NOMO-1 (cell line): Measurements from ENCODE around the gene TRAPPC5.
"Not testable (repeated sequence)": the region's sequence is repeated elsewhere in the genome, so short reads cannot be mapped to it uniquely, and the experiment has no call there.

Experiments used
- DNase-seq, 2 experiments: peaks; one replicate each; lab custom pipeline; 2025; ENCODE audit not compliant: unreplicated experiment in 2 of 2; lab: John Stamatoyannopoulos, UW

TRAPPC5 gene

DNA sequence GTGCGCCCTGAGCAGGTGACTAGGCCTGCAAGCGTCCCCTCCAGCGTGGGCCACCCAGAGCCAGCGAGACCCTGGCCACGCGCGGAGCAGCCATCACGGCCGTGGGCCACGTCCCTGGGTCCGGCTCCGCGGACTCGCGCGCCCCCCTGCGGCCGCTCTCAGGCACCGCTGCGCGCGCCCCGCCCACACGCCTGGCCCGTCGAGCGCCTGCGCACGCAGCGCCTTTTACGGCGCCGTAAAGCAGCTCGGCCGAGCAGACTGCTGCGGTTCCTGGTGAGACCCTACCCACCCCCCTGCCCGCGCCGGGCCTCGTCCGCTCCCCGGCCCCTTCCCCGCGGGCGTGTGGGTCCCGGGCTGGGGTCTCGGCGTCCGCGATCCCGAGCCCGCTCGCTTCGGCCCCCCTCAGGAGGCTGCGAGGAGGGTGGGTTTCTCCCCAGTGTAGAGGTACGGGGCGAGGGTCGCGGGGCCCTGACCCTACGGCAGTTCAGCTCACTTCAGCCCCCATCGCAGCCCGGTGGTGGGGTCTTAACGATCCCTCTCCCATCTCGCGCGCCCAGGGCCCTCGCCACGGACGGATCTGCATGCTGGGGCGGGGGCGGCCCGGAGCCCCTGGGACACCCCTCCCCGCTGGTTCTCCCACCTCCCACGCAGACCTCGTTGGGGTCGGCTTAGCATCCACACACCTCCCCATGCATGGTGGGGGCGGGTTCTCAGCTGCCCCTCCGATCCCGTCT lies at the start of gene TRAPPC5:
Gene TRAPPC5, plus strand, starts transcription at position 228 of the 734 bp plus-strand sequence. CDS start 1,421 bp downstream, outside the sequence.
- DNase-seq, result peak; percentile 72 to 88

DNA sequence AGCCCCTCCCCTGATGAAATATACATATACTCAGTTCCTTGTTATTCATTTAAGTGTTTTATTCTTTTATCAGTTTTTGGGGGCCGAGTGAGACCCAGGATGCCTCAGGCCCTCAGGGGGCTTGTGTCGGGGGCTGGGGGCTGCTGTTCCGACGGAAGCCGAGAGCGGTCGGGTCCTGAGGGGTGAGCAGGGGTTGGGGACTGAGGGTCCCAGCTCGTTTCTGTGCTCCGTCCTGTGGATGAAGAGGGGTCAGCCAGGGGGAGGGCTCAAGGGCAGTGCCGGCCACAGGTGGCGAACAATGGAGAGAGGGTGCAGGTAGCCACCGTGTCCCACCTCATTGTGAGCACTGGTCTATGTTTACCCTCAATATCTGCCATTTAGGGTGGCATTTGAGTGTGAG lies 49.1 kb upstream of the TRAPPC5 start:
- no peak for DNase-seq

DNA sequence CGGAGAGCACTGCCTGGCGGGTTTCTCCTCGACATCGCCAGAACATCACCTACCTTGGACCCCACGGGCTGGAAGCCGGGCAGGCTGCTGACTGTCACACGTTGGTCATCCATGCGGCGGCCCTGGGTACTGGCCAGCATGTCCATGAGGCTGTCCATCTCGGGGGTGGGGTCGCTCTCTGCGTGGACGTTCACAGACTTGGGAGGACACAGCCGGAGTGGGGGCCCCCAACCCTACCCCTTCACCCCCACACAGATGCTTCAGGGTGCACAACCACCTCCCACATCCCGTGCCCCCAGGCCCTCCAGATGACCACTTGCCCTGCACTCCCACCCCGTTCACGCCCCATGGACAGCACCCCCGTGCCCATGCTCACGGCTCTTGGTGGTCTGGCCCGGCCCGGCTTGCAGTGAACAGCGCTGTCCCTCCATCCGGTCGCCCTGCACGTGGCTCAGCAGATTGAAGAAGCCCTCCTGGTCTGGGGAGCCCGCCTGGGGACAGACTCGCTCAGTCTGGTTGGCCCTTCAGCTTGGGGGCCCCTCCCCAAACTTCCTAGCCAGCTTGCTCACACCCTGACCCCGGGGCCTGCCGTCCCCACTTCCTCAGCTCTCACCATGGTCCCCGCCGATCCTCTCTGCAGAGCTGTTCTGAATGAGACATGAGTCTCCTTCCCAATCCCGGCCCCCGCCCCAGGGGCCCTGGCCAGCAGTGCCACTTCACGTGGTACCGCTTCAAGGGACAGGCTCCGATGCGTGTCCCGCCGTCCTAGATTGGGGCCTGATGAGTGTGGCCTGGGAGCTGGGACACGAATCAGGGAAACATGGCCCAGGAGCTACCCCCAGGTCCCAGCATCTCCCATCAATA lies 48.1 kb upstream of the TRAPPC5 start:
- DNase-seq, result no peak

DNA sequence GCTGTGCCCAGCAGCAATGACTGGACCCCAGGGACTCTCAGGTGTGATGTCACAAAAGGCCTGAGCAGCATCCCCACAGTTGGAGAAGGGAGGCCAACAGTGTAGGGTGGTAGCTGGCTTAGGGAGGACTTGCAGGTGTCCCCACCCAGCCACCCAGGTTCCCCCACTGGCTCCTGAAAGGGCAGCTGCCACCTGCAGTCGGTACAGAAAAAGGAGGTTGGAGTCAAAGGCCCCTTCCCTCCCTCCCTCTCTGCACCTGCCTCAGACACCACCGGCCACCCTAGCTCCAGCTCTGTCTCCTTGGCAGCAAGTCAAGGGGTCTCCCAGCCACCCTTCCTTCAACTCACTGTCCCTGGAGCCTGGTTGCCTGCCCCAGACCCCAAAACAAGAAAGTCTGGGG lies 46.9 kb upstream of the TRAPPC5 start, which contains the start of gene PCP2:
Gene PCP2, minus strand, starts transcription at position 22 of the 400 bp plus-strand sequence. CDS start 262 bp downstream, outside the sequence.
- DNase-seq, result no peak

DNA sequence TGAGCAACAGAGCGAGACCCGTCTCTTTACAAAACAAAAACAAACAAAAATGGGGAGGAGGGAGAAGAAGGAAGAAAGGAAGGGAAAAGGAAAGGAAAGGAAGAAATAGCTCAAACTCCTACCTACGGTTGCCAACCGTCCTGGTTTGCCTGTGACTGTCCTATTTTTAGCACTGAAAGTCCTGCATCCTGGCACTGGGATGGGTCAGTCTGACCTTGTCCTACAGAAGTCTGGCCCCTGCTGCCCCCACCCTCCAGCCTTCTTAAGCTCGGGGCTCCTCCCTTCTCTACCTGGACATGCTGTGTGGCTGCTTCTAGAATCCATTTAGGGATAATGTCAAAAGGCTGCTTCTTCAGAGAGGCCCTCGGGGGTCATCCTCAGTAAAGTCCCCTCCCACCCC lies 45.0 kb upstream of the TRAPPC5 start:
- no peak for DNase-seq

DNA sequence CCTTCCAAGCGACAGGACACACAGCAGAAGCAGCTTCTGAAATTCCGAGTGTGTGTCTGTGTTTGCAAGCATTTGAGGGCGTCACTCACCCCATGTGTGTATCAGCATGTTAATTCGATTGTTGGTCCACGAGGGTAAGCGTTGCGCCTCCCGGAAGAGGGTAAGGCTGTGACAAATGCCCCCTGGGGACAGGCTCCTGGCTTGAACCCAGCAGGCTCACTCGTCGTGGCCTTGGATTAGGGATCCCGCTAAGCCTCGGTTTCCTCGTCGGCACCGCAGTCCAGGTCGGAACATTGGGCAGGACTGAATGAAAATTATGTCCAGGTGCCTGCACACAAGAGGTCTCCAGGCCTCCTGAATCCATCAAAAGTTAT lies 44.3 kb upstream of the TRAPPC5 start:
- peak in 1 of 2 experiments; percentile 40 for DNase-seq

DNA sequence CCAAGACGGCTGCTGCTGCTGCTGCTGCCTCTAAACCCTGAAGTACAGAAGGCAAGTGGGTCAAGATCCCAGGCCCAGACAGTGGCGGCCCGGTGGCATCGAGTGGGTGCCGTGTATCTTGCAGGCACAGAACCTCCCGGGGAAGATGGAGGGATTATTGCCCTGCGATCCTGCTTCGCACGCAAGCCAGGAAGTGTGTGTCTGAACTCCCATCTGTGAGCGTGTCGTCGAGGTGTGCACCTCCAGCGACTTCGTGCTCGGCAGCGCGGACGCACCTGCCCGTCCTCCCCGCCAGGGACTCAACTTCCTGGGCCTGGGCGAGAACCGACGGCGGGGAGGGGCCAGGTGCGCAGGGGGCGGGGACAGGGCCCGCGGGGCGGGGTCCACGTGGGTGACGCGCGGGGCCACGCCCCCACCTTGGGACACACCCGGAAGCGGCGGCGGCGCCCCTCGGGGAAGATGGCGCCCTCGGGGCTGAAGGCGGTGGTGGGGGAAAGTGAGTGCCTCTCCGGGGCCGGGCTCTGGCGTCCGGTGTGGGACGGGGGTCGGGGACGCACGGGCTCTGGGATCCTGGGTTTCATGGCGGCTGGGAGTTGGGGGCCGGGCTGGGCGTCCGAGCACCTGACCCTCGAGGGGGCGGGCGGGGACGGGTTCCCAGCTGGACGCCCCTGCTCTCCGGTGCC lies 43.8 kb upstream of the TRAPPC5 start, which contains the start of gene STXBP2:
Gene STXBP2, plus strand, starts transcription at position 420 of the 683 bp plus-strand sequence. Its CDS starts 40 bp downstream, at position 460.
- peak; percentile 52 to 81 for DNase-seq

DNA sequence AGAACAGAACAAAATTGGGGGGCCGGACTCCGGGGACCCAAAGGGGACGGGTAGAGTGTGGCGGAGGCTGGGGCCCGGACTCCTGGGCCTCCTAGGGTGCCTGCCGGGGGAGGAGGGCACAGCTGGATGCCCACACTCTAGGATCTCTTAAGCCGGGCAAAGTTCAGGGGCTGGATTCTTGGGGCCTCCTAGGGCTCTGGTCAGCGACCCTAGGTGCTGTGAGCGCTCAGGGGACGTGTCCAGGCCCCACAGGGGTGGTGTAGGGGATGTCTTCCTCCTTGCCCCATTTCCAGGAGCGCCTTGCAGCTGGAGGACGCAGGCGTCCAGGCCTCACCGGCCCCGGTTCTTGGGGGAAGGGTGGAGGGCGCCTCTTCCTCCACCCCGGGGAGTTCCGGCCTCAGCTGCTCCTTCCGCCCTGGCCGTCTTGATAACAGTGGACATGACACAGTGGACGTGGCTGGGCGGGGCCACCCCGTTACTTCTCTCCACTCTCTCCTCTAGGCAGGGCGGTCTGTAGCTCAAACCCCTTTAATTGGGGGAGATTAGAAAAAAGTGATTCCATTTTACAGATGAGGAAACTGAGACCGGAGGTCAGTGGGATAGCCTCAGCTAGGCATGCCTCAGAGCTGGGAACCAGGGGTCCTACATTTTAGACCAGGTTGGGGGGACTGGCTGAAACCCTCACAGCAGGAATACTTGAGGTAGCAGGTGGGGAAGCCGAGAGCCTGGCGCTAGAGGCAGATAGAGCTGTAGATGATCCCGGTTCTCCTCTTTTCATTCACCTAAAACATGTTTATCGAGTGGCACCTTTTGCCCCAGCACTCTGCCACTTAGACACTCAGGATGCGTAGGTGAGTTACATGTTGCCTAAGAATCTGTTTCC lies 43.0 kb upstream of the TRAPPC5 start:
- DNase-seq, result peak; percentile 19 to 26

DNA sequence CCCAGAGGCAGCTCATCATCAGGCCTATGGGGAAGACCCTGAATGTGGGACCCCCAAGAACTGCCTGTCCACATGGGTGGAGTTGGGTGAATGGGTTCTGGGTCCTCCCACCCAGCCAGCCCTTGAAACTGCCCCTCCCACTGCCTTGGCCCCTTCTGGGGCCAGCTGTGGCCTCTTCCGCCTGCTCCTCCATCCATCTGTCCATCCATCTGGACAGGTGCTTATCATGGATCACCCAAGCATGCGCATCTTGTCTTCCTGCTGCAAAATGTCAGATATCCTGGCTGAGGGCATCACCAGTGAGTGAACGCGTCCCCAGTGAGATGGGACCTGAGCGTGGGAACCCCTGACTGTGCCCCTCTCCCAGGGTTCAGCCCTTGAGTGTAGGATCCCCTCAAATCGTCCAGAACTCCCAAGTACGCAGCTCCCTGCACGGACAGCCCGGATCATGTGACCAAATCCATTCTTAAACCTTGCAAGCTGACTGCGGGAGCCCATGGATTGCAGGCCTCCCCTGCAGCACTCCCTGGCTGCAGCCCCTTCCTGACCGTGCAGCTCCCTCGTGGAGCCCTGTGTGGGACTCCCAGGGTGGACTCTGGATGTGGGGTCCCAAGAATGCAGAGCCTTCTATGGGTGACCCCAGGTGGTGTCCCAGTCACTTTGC lies 41.7 kb upstream of the TRAPPC5 start:
- no peak for DNase-seq

DNA sequence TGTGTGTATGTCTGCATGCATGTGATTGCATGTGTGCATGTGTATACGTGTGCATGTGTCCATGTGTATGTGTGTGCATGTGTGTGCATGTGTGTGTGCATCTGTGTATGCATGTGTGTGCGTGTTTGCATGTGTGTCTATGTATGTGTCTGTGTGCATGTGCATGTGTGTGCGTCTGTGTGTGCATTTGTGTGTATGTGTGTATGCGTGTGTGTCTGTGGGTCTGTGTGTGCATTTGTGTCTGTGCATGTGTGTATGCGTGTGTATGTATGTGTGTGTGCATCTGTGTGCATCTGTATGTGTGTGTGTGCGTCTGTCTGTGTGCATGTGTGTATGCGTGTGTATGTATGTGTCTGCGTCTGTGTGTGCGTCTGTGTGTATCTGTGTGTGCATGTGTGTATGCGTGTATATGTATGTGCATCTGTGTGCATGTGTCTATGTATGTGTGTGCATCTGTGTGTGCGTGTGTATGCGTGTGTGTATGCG lies 40.7 kb upstream of the TRAPPC5 start:
- no peak for DNase-seq

DNA sequence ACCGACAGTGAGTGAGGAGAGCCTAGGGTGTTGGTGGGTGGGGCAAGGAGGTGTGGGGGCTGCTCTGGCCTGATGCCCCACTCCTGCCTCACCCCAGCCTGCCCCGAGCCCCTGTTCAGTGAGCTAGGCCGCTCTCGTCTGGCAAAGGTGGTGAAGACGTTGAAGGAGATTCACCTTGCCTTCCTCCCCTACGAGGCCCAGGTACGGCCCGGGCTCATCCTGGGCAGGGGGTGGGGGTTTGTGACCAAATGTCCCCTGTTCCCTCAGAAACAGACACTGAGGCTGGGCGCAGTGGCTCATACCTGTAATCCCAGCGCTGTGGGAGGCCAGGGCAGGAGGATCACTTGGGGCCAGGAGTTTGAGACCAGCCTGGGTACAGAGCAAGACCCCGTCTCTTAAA lies 39.8 kb upstream of the TRAPPC5 start:
- DNase-seq, result no peak

DNA sequence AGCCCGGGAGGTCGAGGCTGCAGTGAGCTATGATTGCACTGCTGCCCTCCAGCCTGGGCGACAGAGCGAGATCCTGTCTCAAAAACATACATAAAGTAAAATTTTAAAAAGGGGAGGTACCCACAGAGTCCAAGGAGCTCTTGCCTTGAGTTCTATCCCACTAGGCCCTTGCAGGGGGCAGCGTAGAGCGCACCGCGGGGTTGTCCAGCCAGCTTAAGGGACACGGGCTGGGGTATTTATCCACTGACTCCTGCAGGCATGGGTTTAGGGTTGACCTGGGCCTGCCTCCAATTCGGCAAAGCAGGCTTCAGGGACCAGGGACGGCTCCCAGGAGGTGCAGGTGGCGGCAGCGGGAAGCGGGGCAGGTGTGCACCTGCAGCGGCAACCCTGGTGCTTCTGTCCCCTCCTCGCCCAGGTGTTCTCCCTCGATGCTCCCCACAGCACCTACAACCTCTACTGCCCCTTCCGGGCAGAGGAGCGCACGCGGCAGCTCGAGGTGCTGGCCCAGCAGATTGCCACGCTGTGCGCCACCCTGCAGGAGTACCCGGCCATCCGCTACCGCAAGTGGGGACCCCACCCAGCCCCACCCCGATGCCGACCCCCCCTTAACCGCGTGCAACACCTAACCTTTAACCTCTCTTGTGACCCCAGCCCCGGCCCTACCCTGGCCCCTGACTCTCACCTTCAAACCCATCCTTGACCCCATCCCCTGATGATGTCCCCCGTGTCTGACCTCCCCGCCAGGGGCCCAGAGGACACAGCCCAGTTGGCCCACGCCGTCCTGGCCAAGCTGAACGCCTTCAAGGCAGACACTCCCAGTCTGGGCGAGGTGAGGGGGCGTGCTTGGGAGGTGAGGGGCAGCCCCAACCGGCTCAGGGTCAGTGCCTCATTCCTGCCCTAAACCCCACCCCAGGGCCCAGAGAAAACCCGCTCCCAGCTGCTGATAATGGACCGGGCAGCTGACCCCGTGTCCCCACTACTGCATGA lies 39.0 kb upstream of the TRAPPC5 start:
- no peak for DNase-seq

DNA sequence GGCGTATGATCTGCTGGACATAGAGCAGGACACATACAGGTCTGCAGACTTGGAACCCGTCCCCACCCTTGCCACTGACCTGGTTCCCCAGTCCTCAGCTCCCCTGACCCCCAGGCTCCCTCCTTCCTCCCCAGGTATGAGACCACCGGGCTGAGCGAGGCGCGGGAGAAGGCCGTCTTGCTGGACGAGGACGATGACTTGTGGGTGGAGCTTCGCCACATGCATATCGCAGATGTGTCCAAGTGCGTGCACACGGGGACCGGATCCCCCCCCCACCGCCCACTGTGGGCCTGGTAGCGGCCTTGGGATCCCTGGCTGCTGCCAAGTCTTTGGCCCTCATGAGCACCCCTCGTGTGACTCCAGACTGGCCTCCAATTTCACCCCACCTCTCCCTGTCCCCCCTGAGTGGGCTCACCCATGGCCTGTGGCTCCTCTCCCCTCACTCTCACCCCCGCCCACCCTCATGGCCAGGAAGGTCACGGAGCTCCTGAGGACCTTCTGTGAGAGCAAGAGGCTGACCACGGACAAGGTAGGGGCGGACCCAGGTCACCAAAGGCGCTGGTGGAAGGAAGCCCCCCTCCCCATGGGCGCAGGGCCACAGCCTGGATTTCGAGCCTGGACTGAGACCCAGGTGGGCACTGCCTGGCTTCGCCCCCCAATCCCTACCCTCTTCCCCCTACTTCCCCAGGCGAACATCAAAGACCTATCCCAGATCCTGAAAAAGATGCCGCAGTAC lies 38.2 kb upstream of the TRAPPC5 start:
- DNase-seq, result no peak

DNA sequence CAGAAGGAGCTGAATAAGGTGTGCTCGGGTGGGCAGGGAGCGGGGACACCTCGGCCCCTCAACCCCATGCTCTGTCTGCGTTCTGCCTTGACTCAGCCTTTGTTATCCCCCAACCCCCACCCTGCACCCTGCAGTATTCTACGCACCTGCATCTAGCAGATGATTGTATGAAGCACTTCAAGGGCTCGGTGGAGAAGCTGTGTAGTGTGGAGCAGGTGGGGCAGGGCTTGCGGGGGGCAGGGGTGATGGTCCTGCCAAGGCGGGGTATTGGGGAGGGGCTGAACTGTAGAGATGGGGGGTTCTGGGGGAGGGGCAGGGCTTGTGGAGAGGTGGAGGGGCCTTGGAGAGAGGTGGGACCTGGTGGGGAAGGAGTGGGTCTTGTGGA lies 37.6 kb upstream of the TRAPPC5 start:
- no peak for DNase-seq

DNA sequence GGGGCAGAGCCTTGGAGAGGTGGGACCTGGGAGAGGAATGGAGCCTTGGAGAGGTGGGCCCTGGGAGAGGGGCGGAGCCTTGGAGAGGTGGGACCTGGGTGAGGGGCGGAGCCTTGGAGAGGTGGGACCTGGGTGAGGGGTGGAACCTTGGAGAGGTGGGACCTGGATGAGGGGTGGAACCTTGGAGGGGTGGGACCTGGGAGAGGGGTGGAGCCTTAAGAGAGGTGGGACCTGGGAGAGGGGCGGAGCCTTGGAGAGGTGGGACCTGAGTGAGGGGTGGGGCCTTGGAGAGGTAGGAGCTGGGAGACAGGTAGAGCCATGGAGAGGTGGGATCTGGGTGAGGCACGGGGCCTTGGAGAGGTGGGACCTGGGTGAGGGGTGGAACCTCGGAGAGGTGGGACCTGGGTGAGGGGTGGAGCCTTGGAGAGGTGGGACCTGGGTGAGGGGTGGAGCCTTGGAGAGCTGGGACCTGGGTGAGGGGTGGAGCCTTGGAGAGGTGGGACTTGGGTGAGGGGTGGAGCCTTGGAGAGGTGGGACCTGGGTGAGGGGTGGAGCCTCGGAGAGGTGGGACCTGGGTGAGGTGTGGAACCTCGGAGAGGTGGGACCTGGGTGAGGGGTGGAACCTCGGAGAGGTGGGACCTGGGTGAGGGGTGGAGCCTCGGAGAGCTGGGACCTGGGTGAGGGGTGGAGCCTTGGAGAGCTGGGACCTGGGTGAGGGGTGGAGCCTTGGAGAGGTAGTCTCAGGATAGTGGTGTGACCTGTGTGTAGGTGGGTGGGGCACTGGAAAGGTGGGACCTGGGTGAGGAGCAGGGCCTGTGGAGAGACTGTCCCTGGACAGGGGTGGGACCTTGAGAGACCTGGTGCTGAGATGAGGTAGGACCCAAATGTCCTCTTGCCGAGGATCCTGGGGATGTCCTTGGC lies 36.7 kb upstream of the TRAPPC5 start:
- not testable (repeated sequence) for DNase-seq

DNA sequence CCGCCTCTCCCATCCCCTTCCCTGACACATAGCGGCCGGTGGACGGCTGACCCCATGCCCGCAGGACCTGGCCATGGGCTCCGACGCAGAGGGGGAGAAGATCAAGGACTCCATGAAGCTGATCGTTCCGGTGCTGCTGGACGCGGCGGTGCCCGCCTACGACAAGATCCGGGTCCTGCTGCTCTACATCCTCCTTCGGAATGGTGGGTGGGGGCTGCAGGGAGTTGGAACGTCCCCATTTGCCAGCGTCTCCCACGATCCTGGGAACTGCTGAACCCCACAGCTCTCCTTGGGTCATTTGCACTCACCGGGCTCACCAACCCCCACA lies 36.1 kb upstream of the TRAPPC5 start:
- DNase-seq, result no peak

DNA sequence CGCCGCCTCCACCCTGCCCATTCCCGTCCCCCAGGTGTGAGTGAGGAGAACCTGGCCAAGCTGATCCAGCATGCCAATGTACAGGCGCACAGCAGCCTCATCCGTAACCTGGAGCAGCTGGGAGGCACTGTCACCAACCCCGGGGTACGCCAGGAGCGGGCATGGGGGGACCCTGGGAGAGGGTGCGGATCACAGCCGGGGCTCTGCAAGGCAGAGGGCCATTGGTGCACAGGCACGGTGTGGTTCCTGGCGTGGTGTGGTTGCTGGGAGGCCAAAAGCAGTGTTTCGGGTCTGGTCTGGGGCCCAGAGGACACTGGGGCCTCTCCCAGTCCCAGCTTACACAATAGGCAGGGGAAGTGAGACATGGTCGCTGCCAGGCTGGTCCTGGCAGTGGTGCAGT lies 35.5 kb upstream of the TRAPPC5 start:
- peak; percentile 81 to 86 for DNase-seq
